DND-41 (cell line): Measurements from ENCODE around the gene HACD3.

Experiments used
- ATAC-seq: fragments of 200-7000 bp; cut with Tn5 transposase; 3 replicates; pipeline ENCODE4 v1.9.1; 2021; ENCODE audit warnings: low read depth; ENCODE audit not compliant: insufficient read depth
- DNase-seq: peaks from one replicate; pipeline ENCODE4 v3.0.0-alpha.2; 2020
- H2AFZ ChIP-seq: 2 replicates; pipeline ENCODE4 v1.6.0; 2012; ENCODE audit warnings: low read depth, low read length
- H3K27ac ChIP-seq: 2 replicates; pipeline ENCODE4 v1.5.1; 2012; ENCODE audit warnings: low read length, inconsistent platforms
- H3K27me3 ChIP-seq: fragments of 200-600 bp; sonication (generic); 2 replicates; pipeline ENCODE4 v1.6.0; 2012; ENCODE audit warnings: low read length, mild to moderate bottlenecking, inconsistent platforms; ENCODE audit not compliant: insufficient read depth, poor library complexity
- H3K36me3 ChIP-seq: 2 replicates; pipeline ENCODE4 v1.5.1; 2012; ENCODE audit warnings: low read length, inconsistent platforms; ENCODE audit not compliant: insufficient read depth
- H3K4me1 ChIP-seq: 2 replicates; pipeline ENCODE4 v1.5.1; 2012; ENCODE audit warnings: mild to moderate bottlenecking, low read length; ENCODE audit not compliant: insufficient read depth
- H3K4me2 ChIP-seq: 2 replicates; pipeline ENCODE4 v1.6.0; 2012; ENCODE audit warnings: mild to moderate bottlenecking, moderate library complexity, low read length, inconsistent platforms; ENCODE audit not compliant: insufficient read depth
- H3K4me3 ChIP-seq, 2 experiments: fragments of 200-600 bp in 1 of 2; shearing (Covaris generic) in 1 of 2; 2 replicates each; pipeline ENCODE4 v1.5.1; 2012 to 2016; ENCODE audit warnings: inconsistent platforms in 2 of 2, low read length in 2 of 2, mild to moderate bottlenecking in 2 of 2, low read depth in 1 of 2, moderate library complexity in 1 of 2
- H3K79me2 ChIP-seq: 2 replicates; pipeline ENCODE4 v1.6.0; 2012; ENCODE audit warnings: low read length, inconsistent platforms; ENCODE audit not compliant: insufficient read depth
- H3K9ac ChIP-seq: 2 replicates; pipeline ENCODE4 v1.6.0; 2012; ENCODE audit warnings: low read depth, mild to moderate bottlenecking, inconsistent platforms, low read length, moderate library complexity
- H3K9me3 ChIP-seq: 2 replicates; pipeline ENCODE4 v1.5.1; 2012; ENCODE audit warnings: low read length, moderate library complexity, mild to moderate bottlenecking, inconsistent platforms; ENCODE audit not compliant: insufficient read depth, severe bottlenecking
- H4K20me1 ChIP-seq: 2 replicates; pipeline ENCODE4 v1.6.0; 2012; ENCODE audit warnings: low read length; ENCODE audit not compliant: insufficient read depth
- CTCF ChIP-seq: IDR thresholded peaks from 2 replicates; pipeline ENCODE4 v1.5.1; 2012; ENCODE audit warnings: borderline replicate concordance, low read length, moderate library complexity, mild to moderate bottlenecking; ENCODE audit not compliant: poor library complexity, severe bottlenecking; ENCODE audit errors: extremely low read depth
- EZH2 ChIP-seq: IDR thresholded peaks from 3 replicates; pipeline ENCODE4 v1.6.1; 2012; ENCODE audit warnings: borderline replicate concordance, low read depth, mild to moderate bottlenecking, moderate library complexity, low read length, inconsistent platforms; ENCODE audit not compliant: severe bottlenecking

The HACD3 gene

GRCh38 chr15:65553691-65554090 is 23.4 kb downstream of the HACD3 start:
- Histone ChIP-seq H3K4me2 (no peak overlapping the region), H2AFZ (no peak overlapping the region), H3K4me1 (no peaks in the 10 kb centered on the region), H3K4me3 (no peak overlapping the region), H3K27ac (no peak overlapping the region), H3K27me3 (no peaks in the 10 kb centered on the region), H3K36me3 (peaks cover 58% of the 10 kb centered on the region), H4K20me1 (peaks cover 47% of the 10 kb centered on the region), H3K79me2 (peaks cover 77% of the 10 kb centered on the region), H3K9me3 (no peaks in the 10 kb centered on the region), H3K9ac (no peak overlapping the region)
- no peak for DNase-seq
- ATAC-seq: no peak
- TF ChIP-seq CTCF (no peak), EZH2 (no peak)

- TF ChIP-seq CTCF: no peak
- TF ChIP-seq EZH2: no peak
- DNase-seq: no peak
- H4K20me1 ChIP-seq: peaks cover 30% of the 10 kb centered on the region; the same call in 1 of the 2 replicates
- no peaks in the 10 kb centered on the region for H3K4me1 ChIP-seq
- no peaks in the 10 kb centered on the region for H3K27me3 ChIP-seq
- H3K36me3 ChIP-seq: peaks cover 85% of the 10 kb centered on the region
- H3K79me2 ChIP-seq: peaks cover 61% of the 10 kb centered on the region
- no peak for ATAC-seq
- no peak overlapping the region for H3K27ac ChIP-seq
- no peak overlapping the region for H3K9ac ChIP-seq
- no peak overlapping the region for H3K4me3 ChIP-seq
- H3K9me3 ChIP-seq: no peaks in the 10 kb centered on the region
- H2AFZ ChIP-seq: no peak overlapping the region
- H3K4me2 ChIP-seq: no peak overlapping the region
Observed at GRCh38 chr15:65556622-65557021, 26.4 kb downstream of the HACD3 start.

- Histone ChIP-seq H2AFZ (no peak overlapping the region), H3K9me3 (no peaks in the 10 kb centered on the region), H3K27me3 (no peaks in the 10 kb centered on the region), H3K4me1 (no peaks in the 10 kb centered on the region), H3K4me2 (no peak overlapping the region), H4K20me1 (peaks cover 23% of the 10 kb centered on the region; the same call in 1 of the 2 replicates), H3K4me3 (no peak overlapping the region), H3K9ac (no peak overlapping the region), H3K79me2 (peaks cover 52% of the 10 kb centered on the region), H3K27ac (no peak overlapping the region), H3K36me3 (peaks cover 95% of the 10 kb centered on the region)
- ATAC-seq (no peak), DNase-seq (no peak)
- TF ChIP-seq EZH2 (no peak), CTCF (no peak)
Observed at GRCh38 chr15:65558336-65558735, 28.1 kb downstream of the HACD3 start.
